Jurkat, Clone E6-1 (cell line): ENCODE results near the gene CCDC28B.

ENCODE experiments used
- DNase-seq: peaks from one replicate; pipeline ENCODE4 v3.0.0-alpha.2; 2011; ENCODE audit warnings: low read depth, low spot score
- H3K4me3 ChIP-seq: 2 replicates; pipeline ENCODE4 v1.5.1; 2011; ENCODE audit warnings: mild to moderate bottlenecking, low read length, control low read depth, moderate library complexity

CCDC28B gene

DNA sequence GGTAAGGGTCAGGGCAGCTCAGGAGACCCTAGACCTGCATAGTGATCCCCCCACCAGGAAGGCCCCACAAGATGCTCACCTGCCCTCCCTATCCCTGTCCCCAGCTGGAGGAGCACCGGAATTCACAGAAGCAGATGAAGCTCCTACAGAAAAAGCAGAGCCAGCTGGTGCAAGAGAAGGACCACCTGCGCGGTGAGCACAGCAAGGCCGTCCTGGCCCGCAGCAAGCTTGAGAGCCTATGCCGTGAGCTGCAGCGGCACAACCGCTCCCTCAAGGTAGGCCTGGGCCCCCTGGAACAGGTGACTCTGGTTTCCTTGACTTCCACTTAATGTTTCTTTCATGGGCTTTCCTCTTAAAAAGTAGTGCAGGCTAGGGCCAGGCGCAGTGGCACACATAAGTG is 12.5 kb upstream of the CCDC28B start:
- DNase-seq = no peak
- no peak overlapping the region for H3K4me3 ChIP-seq

DNA sequence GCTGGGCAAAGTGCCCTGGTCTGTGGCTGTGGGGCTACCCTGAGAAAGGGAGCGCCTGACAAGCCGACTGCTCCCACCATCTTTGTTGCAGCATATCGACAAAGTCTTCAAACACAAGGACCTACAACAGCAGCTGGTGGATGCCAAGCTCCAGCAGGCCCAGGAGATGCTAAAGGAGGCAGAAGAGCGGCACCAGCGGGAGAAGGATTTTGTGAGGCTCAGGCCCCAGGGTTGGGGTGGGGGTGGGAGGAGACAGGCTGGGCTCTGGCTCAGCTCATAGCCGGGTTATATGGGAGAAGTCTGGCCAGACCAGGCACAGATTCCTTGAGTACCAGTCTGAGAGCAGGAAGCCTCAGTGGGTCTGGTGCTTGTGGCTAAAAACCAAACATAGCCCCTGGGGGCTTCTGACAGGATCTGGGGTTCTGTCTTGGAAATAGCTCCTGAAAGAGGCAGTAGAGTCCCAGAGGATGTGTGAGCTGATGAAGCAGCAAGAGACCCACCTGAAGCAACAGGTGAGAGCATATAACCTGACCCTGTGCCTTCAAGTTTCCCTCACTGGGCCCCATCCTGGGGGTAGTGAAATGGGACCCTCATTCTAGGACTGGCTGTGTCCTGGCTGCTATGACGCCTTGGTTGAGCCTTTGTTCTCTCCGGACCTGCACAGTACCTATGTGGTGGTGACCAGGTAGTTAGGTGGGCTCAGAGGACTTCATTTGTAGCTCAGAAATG is 8.0 kb upstream of the CCDC28B start:
- H3K4me3 ChIP-seq = no peak overlapping the region
- DNase-seq = no peak

DNA sequence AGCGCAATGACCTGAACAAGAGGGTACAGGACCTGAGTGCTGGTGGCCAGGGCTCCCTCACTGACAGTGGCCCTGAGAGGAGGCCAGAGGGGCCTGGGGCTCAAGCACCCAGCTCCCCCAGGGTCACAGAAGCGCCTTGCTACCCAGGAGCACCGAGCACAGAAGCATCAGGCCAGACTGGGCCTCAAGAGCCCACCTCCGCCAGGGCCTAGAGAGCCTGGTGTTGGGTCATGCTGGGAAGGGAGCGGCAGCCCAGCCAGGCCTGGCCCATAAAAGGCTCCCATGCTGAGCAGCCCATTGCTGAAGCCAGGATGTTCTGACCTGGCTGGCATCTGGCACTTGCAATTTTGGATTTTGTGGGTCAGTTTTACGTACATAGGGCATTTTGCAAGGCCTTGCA is 5.4 kb upstream of the CCDC28B start:
- no peak for DNase-seq
- H3K4me3 ChIP-seq = no peak overlapping the region

DNA sequence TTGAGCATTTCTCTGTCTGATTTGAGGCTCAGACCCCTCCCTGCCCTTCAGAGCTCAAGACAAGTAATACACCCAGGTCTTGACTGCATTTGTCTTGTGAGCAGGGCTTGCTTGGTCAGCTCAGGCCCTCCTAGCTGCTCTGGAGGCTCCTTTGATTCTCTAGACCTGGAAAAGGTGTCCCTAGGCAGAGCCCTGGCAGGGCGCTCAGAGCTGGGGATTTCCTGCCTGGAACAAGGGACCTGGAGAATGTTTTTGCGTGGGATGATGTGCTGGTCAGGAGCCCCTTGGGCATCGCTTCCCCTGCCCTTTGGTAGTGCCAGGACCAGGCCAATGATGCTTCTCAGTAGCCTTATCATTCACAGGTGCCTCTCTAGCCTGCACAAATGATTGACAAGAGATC is 4.9 kb upstream of the CCDC28B start:
- DNase-seq = no peak
- no peak overlapping the region for H3K4me3 ChIP-seq

DNA sequence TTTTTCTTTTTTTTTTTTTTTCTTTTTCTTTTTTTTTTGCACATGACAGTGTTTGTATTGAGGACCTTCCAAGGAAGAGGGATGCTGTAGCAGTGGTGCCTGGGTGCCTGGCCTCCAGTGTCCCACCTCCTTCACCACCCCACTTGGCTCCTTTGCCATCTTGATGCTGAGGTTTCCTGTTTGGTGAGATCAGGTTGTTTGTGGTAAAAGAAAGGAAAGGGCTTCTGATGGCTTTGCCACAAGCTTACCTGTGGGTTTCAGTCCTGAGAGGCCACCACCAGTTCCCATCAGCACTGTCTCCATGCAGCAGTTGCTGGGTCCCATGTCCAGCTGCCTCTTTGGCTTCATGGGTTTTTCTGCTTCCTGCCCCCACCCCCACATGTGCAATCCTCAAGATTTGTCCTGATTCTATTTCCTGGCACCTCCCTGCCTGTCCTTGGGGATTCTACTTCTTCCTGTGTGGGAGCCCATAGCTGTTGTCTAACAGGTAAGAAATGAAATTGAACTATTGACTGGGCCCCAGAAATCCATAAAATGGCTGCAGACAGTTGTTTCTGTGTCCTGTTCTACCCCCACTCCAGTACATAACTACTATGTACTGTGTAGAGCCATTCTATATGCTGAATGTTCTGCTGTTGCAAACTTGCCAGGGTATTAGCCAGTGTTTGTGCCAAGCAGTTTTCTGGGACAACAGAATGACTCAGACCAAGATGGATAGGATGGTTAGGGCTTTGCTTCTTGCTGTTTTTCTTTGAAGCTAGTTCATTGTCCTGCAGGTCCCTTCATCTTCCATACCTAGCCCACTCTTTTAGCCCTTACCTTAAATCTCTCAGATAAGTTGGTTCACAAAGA is 4.2 kb upstream of the CCDC28B start:
- H3K4me3 ChIP-seq = no peak overlapping the region
- DNase-seq = peak; percentile 71

DNA sequence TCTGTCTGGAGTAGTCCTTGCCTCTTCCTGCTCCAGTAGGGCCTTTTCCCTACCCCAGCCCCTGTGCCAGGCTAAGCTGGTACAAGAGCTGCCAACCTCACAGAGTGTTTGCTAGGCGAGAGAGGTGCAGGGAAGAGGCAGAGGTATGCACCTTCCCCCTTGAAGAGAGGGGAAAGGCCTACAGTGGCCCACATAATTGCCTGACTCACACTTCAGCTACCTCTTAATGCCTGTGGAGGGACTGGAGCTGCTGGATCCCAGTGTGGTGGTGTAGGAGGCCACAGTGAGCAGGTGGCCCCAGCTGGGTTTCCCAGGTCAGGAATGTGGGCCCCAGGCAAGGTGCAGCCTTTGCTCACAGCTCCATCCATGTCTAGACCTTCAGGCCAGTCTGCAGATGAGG is 3.3 kb upstream of the CCDC28B start:
- H3K4me3 ChIP-seq = no peak overlapping the region
- DNase-seq = no peak

DNA sequence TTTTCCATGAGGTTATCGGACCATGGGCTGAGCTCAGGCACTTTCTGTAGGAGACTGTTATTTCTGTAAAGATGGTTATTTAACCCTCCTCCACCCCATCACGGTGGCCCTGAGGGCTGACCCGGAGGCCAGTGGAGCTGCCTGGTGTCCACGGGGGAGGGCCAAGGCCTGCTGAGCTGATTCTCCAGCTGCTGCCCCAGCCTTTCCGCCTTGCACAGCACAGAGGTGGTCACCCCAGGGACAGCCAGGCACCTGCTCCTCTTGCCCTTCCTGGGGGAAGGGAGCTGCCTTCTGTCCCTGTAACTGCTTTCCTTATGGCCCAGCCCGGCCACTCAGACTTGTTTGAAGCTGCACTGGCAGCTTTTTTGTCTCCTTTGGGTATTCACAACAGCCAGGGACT is 2.6 kb upstream of the CCDC28B start:
- no peak overlapping the region for H3K4me3 ChIP-seq
- DNase-seq = no peak

DNA sequence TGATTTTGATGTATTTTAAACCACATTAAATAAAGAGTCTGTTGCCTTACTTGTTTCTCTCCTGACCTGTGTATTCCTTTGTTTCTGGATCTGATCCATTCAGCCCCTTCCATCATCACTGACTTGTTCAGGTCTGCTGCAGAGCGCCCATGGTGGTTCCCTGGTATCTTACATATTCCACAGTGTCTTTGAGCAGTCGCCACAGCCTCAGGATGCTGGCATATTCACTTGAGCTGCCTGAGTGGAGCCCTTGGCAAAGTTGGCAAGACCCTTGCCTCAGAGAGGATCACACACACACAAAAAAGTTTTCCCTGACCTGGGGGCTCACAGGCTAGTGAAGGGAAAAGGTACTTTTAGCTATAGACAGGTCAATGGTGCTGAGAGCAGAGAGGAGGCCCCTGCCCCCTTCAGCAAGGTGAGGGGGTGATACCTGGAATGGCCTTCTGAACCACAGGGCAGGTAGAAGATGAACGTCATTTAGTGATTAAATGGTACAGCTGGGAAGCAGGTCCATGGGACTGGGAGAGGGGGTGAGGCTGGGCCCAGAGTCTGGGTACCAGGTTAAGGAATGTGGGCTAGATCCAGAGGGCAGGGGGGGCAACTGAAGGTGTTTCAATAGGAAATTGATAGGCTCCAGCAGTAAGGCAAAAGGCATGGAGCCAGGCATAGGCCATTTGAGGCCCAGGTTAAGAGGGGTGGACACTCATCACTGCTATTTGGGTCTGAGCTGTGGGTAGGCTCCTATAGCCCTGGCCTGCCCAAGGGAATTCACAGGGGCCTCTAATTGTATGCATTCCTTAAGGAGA is 2.0 kb upstream of the CCDC28B start:
- H3K4me3 ChIP-seq = no peak overlapping the region
- no peak for DNase-seq

DNA sequence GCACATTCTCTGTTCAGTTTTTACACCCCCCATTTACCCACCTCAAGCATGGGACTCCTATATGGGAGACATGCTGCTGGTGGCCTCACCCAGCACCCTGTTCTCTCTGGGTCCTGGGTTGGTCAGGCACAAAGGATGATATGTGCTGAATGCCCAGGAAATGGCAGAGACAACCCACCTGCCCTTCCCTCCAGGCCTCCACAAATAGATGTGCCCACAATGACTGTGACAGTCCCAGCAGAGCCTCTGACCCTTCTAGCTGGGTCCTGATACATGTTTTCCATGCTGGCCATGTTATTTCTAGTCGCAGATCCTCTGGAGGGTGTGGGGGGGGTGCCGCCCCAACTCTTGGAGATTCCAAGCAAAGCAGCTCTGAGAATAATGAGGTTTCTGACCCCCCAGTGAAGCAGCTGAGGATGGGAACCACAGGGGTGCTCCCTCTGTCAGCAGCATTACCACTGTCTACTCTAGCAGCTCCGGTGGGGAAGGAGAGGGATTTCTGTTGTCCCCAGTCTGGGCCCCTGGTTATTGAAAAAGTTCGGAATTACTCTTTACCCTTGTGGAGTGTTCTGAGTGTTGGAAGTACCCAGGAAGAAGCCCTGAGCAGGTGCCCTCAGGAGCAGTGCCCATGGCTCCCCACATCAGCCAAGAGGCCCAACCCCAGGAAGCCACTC is 1.2 kb upstream of the CCDC28B start:
- no peak overlapping the region for H3K4me3 ChIP-seq
- no peak for DNase-seq

DNA sequence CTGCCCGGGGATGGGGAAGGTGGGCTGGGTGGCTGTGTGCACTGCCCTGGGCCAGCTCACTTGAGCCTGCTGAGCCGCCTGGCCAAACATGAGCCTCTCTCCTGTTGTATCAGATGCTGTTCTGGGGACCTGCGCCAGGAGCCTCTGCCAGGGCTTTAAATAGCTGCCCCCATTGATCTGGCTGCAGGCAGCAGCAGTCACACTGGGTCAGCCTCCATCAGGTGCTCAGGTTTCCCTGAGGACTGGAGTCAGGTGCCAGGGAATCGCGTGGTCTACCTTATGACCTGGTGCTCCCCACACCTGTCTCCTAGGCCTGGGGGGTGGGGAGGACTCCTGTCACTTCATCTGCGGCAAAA is 700 bp upstream of the CCDC28B start:
- peak overlapping the region; percentile 77; the same call in 1 of the 2 replicates for H3K4me3 ChIP-seq
- DNase-seq = no peak

DNA sequence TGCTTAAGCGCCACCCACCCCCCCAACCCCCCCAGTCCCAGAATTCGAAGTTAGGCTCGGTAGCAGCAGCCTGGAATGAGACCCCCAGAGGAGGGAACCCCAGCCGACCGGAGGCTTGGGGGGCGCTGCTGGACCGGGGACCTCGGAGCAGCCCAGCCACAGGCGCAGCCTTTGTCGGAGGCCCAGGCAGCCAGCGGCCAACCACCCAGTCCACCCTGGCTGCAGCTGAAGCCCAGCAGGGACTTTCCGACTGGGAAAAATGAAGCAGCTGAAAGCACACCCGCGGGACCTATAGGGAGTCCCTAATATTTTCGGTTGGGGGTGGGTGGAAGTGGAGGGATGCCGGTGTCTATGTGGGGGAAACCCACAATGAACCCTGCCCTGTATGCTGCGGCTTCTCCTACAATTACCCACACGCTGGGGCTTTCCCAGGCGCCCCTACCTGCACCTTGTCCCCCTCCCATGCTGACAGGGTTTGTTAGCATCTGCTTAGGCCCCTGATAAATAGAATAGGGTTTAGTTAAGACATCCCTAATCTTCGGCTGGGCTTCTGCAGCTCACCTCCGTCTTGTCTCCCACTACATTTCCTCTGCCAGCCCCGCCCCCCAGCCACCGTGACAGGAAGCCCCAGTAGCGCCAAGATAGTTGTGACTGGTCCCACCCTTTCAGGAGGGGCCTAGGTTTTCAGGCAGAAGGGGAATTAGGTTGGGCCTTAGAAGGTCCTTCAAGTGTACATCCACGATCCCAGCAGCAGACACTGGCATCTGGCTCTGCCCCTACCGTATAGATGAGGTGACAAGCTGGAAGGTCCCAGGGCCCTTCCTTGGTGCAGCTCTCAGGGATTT is 838 bp downstream of the CCDC28B start:
- peak; percentile 80 for DNase-seq
- H3K4me3 ChIP-seq = peak overlapping the region; percentile 77

DNA sequence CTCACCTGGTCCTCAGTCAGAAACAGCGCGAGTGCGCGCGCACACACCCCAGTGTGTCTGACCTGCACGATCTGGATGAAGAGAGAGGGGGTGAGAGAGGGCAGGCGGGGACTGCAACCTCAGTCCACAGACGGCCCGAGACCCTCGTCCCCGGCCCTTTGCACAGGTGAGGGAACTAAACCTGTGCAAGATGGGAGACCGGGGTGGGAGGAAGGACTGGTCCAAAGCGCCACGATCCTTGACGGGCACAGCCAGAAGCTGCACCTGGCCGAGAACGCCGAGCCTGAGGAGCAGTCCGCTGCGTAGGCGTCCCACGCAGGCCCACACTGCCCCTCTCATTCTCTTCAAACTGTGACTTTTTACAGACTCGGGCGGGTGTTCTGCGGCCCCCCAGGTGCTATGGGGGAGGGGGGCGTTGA is 4.6 kb downstream of the CCDC28B start:
- DNase-seq = no peak
- H3K4me3 ChIP-seq = peak overlapping the region; percentile 94

DNA sequence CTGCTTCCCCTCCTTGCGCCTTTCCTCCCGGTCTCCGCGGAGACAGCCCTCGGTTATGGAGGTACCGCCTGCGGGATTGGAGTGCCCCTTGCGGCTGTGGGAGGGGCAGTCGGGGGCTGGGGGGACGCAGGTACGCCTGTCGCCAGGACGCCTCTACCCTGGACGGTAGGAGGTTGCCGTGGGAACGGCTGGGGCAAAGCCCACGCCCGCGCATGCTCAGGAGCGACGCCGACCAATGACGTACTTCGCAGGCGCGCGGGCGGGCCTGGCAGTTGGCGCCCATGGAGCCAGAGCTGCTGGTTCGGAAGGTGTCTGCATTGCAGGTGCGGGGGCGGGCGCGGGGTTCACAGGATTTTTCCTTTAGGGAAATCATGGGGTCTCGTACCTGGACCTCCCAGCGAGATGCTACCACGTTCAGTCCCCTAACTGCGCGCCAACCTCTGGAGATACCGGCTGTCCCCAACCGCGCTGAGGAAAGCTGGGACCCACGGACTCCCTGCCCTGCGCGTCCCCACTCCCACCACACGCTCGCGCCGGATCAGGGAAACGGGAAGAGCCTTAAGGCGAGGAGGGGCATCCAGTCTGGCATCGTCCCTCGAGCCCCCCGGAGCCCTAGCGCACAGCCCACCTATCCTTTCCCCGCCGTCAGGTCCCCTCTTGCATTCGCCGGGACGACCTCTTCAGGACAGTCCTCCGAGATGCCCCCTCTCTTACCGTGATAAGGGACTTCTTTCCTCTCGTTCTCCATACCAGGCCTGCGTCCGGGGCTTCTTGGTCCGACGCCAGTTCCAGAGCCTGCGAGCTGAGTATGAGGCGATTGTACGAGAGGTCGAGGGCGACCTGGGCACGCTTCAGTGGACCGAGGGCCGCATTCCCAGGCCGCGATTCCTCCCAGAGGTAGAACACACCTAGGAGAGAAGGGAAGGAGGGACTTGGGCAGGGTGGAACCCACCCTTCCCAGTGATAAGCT is 5.3 kb downstream of the CCDC28B start, which contains the start of gene IQCC:
TSS of gene IQCC (plus strand) at position 271 of the 970 bp plus-strand sequence. CDS start at position 282, 11 bp downstream.
- peak within 1 kb of the TSS; percentile 94 for H3K4me3 ChIP-seq
- DNase-seq = peak; percentile 75

DNA sequence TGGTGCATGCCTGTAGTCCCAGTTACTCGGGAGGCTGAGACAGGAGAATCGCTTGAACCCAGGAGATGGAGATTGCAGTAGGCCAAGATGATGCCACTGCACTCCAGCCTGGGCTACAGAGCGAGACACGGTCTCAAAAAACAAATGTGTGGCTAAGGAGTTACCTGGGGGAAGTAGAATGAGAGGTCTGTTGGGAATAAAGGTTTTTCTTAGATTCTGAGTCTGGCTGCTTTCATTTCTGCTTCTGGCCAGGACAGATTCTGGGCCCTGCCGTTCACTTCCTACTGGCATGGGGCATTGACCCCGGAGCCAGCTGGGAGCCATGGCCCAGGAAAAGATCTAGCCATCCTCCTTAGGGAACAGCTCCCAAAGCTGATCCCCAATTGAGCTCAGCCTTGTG is 8.1 kb downstream of the CCDC28B start:
- no peak for DNase-seq
- H3K4me3 ChIP-seq = no peak overlapping the region

DNA sequence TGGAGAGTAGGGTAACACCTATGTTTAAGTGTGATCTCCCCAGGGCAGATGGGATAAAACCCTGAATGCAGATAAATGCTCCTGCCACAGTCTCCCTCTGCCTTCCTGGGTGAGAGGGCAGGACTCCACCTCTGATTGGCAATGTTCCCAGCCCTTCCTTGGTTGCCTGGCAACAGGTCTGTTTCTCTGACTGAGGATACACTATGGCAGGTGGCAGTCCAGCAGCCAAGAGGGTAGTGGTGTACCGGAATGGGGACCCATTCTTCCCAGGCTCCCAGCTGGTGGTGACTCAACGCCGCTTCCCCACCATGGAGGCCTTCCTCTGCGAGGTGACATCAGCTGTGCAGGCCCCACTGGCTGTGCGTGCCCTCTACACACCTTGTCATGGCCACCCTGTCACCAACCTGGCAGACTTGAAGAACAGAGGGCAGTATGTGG is 8.5 kb downstream of the CCDC28B start, which contains the start of gene DCDC2B:
TSS of gene DCDC2B (plus strand) at position 199 of the 438 bp plus-strand sequence. CDS start at position 204, 5 bp downstream.
- no peak within 1 kb of the TSS for H3K4me3 ChIP-seq
- peak; percentile 24 for DNase-seq

DNA sequence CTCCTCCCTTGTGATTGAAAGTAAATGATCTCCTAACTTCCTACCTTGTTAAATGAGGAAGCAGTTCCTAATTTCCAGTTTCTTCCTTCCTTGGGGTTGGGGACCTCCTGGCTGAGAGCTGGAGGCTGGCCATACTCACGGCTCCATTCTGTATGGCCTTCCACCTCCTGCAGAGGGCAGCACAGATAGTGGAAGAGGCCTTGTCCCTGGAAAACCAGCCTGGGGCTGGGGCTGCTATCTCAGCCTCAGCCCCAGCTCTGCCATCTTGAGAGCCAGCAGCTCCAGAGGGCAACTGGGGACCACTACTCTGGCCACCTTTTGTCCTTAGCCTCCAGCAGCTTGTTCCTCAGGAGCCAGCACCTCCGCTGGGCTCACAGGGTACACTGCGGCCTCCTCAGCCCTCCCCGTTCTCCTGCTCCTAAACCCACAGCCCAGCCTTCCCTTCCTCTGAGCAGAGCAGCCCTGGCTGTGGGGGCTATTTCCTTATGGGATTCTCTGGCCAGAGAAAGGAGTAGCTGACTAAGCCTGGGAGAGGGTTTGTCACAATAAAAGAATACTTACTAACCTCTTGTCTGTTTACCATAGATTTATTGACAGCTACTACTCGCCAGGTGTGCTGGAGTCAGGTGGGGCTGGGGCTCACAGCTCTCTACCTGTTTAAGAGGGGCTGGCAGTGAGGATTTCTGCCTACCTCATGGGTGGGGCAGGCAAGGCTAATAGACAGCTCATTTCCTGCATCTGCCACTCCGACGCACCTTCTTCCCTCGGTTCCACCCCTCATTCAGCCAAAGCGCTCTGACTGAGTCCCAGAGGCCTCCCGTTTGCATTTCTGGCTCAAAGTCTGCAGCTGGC is 15.5 kb downstream of the CCDC28B start:
- peak; percentile 42 for DNase-seq
- H3K4me3 ChIP-seq = no peak overlapping the region
